PFSK-1 (cell line): ENCODE measurements around the gene CERS6.

Experiments used
- POLR2AphosphoS5 ChIP-seq: IDR thresholded peaks from 2 replicates; pipeline ENCODE4 v1.6.1; 2012; ENCODE audit warnings: low read depth, mild to moderate bottlenecking, control low read depth, low read length, moderate library complexity
- REST ChIP-seq, 2 experiments: IDR thresholded peaks; 2 replicates each; pipeline versions ENCODE4 v1.6.1 to v1.8.0; 2011 to 2012; ENCODE audit warnings: low read depth in 2 of 2, low read length in 2 of 2, control low read depth in 1 of 2, inconsistent platforms in 1 of 2, mild to moderate bottlenecking in 1 of 2, moderate library complexity in 1 of 2; ENCODE audit not compliant: insufficient read depth in 1 of 2
- SIN3A ChIP-seq: IDR thresholded peaks from 2 replicates; pipeline ENCODE4 v1.6.1; 2012; ENCODE audit warnings: mild to moderate bottlenecking, low read length, moderate library complexity, borderline replicate concordance; ENCODE audit not compliant: insufficient read depth
- TAF1 ChIP-seq: IDR thresholded peaks from 2 replicates; pipeline ENCODE4 v1.6.1; 2012; ENCODE audit warnings: low read length, control low read depth, borderline replicate concordance; ENCODE audit not compliant: insufficient read depth

- TF ChIP-seq REST (IDR thresholded peaks at IDR 0.05; ENCODE audit: insufficient read depth in 1 of 2, low read depth in 2 of 2, low read length in 2 of 2) (no peak), POLR2AphosphoS5 (no peak), SIN3A (no peak), TAF1 (no peak)
These were observed 19.6 kb downstream of the CERS6 start for GRCh38 chr2:168475636-168476035.
